GM19395 (cell line): ENCODE measurements around the gene UBL5.

Source experiments
- ATAC-seq: cut with Tn5 transposase; IDR thresholded peaks from one replicate; pipeline ENCODE4 v1.9.1; 2021; ENCODE audit warnings: mild to moderate bottlenecking, moderate library complexity; ENCODE audit not compliant: unreplicated experiment

The UBL5 gene

GRCh38 chr19:9878511-9879196 lies 50.9 kb downstream of the UBL5 start:
- no peak for ATAC-seq
